GM10847 (cell line): ENCODE results near the gene GP1BB.

Source experiments
- POLR2A ChIP-seq: IDR thresholded peaks from 2 replicates; pipeline ENCODE4 v1.6.1; 2011; ENCODE audit not compliant: insufficient read length; ENCODE audit errors: extremely low read depth

The GP1BB gene

GRCh38 chr22:19723232-19723982, at the start of gene GP1BB:
GP1BB (plus strand) TSS chr22:19723539; CDS start chr22:19723570, 31 bp downstream.
- TF ChIP-seq POLR2A = no peak

DNA sequence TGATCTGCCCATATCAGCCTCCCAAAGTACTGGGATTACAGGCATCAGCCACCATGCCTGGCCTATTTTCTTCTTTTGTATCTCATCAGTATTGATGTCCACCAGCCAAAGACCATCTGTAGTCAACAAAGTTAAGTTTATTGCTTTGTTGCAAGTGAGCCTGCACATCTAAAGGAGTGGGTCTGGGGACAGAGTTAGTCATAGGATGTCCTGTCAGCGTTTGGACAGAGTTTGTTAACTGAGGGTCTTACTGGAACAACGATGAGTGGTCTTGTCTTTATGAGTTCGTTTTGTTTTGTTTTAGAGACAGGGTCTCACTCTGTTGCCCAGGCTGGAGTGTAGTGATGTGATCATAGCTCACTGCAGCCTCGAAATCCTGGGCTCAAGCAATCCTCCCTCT, 49.7 kb upstream of the GP1BB start:
- TF ChIP-seq POLR2A = no peak

DNA sequence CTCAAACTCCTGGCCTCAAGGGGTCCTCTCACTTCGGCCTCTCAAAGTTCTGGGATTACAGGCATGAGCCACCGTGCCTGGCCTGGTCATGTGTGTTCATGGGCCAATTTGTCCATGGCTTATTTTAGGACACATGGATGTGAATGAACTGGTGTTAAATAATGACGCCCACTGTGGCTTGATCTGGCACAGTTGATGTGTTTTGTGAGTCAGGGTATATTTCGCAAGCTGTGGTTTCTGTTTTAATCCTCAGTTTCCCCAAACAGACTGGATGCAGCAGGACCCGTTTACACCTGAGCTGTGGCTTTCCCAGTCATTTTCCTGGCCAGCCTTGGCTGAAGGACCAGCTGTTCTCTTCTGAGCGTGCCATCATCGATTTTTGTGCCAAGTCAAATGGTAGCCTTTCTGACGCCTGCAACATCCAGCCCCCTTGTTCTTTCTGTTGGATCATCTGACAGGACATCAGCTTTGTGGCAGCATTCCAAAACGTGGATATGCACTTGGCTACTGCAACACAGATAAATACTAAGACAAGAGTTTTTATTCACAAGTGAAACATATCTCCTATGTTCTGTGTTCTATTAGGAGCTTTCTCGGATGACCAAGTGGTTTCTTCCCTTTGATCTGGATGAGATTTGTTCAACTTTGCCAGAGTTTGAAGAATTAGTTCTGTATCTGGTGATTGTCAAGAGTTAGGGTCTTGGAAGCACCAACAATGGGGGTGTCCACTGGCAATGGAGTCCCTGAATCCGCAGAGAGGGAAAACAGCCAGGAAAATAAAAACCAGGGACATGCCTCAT, 49.0 kb upstream of the GP1BB start:
- no peak for TF ChIP-seq POLR2A

GRCh38 chr22:19674929-19675253, 48.4 kb upstream of the GP1BB start:
- TF ChIP-seq POLR2A = no peak

- TF ChIP-seq POLR2A = no peak
Measured at GRCh38 chr22:19675428-19675827, 47.9 kb upstream of the GP1BB start.

- no peak for TF ChIP-seq POLR2A
Measured at GRCh38 chr22:19678949-19679521, 44.3 kb upstream of the GP1BB start.

DNA sequence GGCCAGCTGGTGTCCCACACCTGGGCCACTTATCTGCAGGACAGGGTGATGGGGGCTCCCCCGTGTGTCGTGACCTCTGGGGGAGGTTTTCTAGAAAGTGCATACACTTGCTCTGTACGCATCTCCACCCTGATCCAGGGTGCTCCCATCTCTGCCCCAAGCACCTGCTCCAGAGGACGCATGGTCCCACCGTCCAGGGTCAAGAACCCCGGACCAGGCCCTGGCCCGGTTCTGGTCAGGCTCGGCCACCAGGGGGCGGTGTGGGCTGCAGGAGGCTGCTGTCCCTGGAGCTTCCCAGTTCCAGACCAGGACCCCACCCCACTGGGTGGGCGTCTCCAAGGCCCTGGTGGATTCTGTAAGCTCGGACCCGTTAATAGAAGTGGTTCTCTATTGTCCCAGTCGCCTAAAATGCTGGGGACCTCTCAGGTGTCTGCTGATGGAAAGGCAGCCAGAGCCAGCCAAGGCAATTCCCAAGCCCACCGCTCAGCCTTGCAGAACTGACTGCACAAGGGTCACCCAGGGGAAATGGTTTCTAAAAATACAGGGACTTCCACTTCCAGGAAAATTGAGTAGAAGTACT, 43.7 kb upstream of the GP1BB start:
- TF ChIP-seq POLR2A = no peak

GRCh38 chr22:19680287-19680881, 43.0 kb upstream of the GP1BB start:
- TF ChIP-seq POLR2A = no peak

DNA sequence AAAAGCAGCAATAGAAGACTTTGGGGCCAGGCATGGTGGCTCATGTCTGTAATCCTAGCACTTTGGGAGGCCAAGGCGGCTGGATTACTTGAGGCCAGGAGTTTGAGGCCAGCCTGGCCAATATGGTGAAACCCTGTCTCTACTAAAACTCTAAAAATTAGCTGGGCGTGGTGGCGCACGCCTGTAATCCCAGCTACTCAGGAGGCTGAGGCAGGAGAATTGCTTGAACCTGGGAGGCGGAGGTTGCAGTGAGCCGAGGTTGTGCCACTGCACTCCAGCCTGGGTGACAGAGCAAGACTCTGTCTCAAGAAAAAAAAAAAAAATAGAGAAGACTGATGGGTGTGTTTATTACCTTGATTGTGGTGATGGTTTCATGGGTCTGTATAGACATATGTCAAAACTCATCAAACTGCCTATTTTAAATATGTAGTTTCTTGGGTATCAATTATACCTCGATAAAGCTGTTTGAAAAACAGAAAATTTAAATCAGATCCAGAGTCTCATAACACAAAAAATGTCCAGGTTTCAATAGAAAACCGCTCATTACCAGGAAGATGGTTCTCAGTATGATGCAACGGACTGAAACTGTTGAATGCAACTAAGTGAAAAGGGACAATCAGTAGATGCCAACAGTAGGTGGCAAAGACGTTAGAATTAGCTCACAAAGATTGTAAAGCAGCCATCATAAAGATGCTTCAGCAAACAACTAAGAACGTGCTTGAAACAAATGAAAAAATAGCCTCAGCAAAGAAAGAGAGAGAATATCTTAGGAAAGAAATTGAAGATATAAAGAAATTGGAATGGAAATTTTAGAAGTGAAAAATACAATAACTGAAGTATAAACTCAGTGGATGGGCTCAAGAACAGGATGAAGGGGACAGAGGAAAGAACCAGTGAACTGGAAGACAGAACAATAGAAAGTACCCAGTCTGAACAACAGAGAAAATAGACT, 42.2 kb upstream of the GP1BB start:
- TF ChIP-seq POLR2A = no peak

DNA sequence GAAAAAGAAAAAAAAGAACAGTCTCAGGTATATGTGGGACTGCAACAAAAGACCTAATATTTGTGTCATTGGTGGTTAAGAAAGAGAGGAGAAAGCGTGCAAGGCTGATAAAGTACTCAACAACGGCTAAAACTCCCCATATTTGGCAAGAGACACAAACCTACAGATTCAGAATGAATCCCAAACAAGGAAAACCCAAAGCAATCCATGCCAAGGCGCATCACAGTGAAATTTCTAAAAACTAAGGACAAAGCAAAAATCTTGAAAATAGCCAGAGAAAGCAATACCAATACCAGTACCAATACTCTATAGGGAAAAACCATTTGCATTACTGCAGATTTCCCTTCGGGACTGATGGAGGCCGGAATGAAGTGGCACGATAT, 41.5 kb upstream of the GP1BB start:
- TF ChIP-seq POLR2A = no peak

DNA sequence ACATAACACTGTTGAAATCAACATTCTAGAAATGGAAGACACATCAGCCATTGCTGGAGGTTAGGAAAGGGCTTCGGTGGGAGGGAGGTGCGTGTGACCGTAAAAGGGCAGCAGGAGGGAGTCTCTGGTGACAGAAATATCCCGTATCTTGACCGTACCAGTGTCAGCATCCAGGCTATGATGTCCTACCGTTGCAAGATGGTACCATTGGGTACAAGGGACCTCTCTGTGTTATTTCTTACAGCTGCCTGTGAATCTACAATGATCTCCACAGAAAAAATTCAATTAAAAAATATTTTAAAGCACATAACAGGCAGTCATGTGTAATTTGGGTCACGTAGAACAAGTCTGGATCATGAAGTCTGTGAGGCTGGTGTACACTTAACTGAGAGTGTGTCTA, 36.4 kb upstream of the GP1BB start:
- no peak for TF ChIP-seq POLR2A

DNA sequence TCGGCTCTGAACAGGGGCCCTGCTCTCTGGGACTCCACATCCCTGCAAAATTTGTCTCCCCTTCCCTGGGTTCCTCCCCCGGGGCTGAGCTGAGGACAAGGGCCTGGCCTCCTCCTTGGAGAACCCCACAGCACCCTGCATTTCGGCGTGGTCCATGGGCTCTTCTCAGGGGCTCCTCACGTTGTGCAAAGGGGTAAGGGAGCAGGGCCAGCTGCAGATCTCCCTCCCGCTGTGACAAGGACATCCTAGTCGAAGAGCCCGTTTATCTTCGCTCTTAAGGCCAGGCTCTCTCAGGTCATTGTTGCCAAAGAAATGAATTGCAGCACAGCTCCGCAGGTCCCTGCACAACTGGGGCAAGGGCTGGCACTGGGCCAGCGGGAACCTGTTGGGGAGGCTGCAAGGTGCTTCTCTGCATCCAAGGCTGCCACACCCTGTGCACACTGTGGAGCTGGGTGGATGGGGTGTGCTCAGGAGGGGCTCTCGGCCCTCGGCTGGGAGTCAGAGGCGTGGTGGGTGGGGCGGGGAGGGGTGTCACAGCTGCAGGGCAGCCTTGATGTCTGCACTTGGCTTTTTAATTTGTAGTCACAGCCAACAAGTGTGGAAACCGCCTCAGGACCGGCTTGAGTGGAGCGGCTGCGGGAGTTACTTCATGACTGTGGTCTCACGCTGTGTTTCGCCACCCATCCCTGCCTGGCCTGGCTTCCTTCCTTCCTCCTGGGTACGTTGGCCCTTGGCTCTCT, 35.6 kb upstream of the GP1BB start:
- TF ChIP-seq POLR2A = no peak

DNA sequence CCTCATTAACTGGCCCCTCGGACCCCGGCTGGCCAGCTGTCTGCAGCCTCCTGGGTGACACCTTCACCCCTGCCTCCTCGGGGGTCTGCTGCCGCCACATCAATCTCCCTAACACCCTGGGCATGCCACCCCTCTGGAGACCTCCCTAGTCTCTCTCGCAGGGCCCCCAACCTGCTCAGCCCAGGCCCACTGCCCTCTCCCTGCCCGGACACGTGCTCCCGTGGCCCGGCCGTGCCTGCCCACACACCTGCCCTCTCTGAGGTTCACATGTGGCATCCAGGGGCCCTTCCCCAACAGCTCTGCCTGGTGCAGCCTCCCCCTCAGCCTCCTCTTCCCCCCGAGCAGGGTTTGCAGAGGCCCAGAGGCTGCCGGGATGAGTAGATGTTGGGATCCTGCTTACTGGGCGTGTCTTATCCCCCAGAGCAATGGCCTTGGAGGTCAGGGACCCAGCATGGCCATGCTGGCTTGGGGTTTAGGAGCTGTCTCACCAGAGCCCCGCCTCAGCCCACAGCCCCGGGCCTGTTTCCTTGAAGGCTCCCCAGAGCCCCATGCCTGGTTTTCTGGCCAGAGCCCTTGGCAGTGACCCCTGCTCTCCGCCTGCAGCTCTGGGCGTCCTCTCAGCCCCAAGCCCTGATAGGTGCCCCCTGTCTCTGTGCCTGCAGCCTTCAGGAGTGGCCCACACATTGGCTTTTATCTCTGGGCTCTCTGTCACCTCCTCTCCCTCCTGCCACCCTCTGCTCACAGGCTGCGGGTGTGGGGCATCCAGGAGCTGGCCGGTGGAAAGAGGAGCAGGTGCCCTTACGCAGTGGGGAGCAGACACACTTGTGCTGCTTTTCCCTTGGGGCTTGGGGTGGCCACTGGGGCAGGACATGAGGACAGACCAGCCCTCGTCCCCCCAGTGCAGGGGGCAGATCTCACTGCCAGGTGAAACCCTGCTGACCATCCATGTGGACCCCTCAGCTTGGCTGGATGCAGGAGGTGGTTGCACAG, 34.7 kb upstream of the GP1BB start:
- no peak for TF ChIP-seq POLR2A

DNA sequence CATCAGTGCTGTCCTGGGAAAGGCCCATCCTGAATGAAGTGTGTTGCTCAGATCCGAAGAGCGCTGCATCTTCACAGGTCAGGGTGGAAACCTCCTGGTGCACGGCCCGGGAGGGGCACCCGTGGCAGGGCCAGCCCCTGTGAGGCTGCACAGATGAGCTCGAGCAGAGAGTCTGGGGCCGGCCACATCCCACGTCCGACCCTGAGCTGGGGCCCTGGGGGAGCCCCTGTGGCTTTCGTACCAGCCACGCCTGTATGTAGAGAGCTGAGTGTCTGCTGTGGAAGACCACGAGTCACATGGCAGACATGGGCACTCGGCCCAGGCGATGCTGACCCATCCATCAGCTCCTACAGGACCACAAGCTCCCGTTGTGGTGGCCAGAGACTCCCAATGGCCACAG, 33.9 kb upstream of the GP1BB start:
- TF ChIP-seq POLR2A = no peak
